DOHH2 (cell line): ENCODE data around the gene CDK14.

ENCODE experiments used
- CTCF ChIP-seq: fragments of 200-600 bp; sonication (generic); IDR thresholded peaks from one replicate; pipeline ENCODE4 v1.5.1; 2014; ENCODE audit warnings: antibody characterized with exemption, mild to moderate bottlenecking, low read depth, low read length; ENCODE audit not compliant: poor library complexity, severe bottlenecking
- EZH2phosphoT487 ChIP-seq: fragments of 200-600 bp; sonication (generic); IDR thresholded peaks from 2 replicates; pipeline ENCODE4 v1.6.1; 2017; ENCODE audit warnings: borderline replicate concordance, mild to moderate bottlenecking, antibody characterized with exemption, low read length, moderate library complexity, mixed read lengths

- TF ChIP-seq CTCF (no peak), EZH2phosphoT487 (no peak)
Observed at GRCh38 chr7:90607196-90607595, 11.1 kb downstream of the CDK14 start.
